CD4-positive, alpha-beta T cell treated with Interleukin-15 for 1 hour (primary cell): ENCODE measurements around the gene ANKRD1.
"Not testable (repeated sequence)": the region's sequence is repeated elsewhere in the genome, so short reads cannot be mapped to it uniquely, and the experiment has no call there.

Experiments
- DNase-seq: peaks from one replicate; pipeline ENCODE4 v3.0.0-alpha.2; 2020

The ANKRD1 gene

GRCh38 chr10:90920986-90921666 is at the start of gene ANKRD1:
TSS of gene ANKRD1 (minus strand) at chr10:90921087. CDS start at chr10:90921027, 60 bp downstream.
- no peak for DNase-seq

- DNase-seq: no peak
Measured at GRCh38 chr10:90969947-90970673, 49.2 kb upstream of the ANKRD1 start.

- no peak for DNase-seq
Measured at GRCh38 chr10:90969121-90969534, 48.2 kb upstream of the ANKRD1 start.

- no peak for DNase-seq
Measured at GRCh38 chr10:90968328-90969081, 47.6 kb upstream of the ANKRD1 start.

- DNase-seq: no peak
Measured at GRCh38 chr10:90967865-90968264, 47.0 kb upstream of the ANKRD1 start.

GRCh38 chr10:90966146-90966545 is 45.3 kb upstream of the ANKRD1 start:
- DNase-seq: no peak

GRCh38 chr10:90965720-90966119 is 44.8 kb upstream of the ANKRD1 start:
- DNase-seq: no peak

GRCh38 chr10:90964781-90965465 is 44.0 kb upstream of the ANKRD1 start:
- no peak for DNase-seq

GRCh38 chr10:90963331-90963730 is 42.4 kb upstream of the ANKRD1 start:
- DNase-seq: no peak

- no peak for DNase-seq
Measured at GRCh38 chr10:90960355-90960814, 39.5 kb upstream of the ANKRD1 start.

- no peak for DNase-seq
Measured at GRCh38 chr10:90959826-90960225, 38.9 kb upstream of the ANKRD1 start.

GRCh38 chr10:90958781-90959180 is 37.9 kb upstream of the ANKRD1 start:
- no peak for DNase-seq

- DNase-seq: no peak
Measured at GRCh38 chr10:90947030-90947960, 26.4 kb upstream of the ANKRD1 start.

GRCh38 chr10:90945491-90946070 is 24.7 kb upstream of the ANKRD1 start:
- DNase-seq: no peak

GRCh38 chr10:90944749-90945148 is 23.9 kb upstream of the ANKRD1 start:
- no peak for DNase-seq

- DNase-seq: not testable (repeated sequence)
Measured at GRCh38 chr10:90942980-90943379, 22.1 kb upstream of the ANKRD1 start.

GRCh38 chr10:90939648-90940047 is 18.8 kb upstream of the ANKRD1 start:
- no peak for DNase-seq

GRCh38 chr10:90939116-90939515 is 18.2 kb upstream of the ANKRD1 start:
- no peak for DNase-seq

GRCh38 chr10:90937645-90938258 is 16.9 kb upstream of the ANKRD1 start:
- DNase-seq: no peak

GRCh38 chr10:90936276-90936659 is 15.4 kb upstream of the ANKRD1 start:
- no peak for DNase-seq
